HepG2 (cell line): ENCODE data around the gene LINGO1. TPM values are rescaled to one million over a fixed set of nuclear protein-coding genes. Genes with fewer than 3 reads are reported as not detected.

ENCODE experiments used
- AGO1 ChIP-seq: fragments of 200-400 bp; formaldehyde crosslinking; IDR thresholded peaks from 2 replicates; pipeline ENCODE4 v1.6.1; 2017; ENCODE audit warnings: mild to moderate bottlenecking, low read depth, low read length, moderate library complexity; ENCODE audit not compliant: poor library complexity, severe bottlenecking
- CSRNP2 ChIP-seq: sonication (generic); formaldehyde crosslinking; conservative IDR thresholded peaks from 2 replicates; pipeline ENCODE4 v1.8.0; 2022; ENCODE audit warnings: low read depth, missing genetic modification reagents
- KAT8 ChIP-seq: IDR thresholded peaks from 2 replicates; pipeline ENCODE4 v1.6.1; 2016; ENCODE audit warnings: missing genetic modification reagents, missing compliant biosample characterization
- MXD3 ChIP-seq: IDR thresholded peaks from 2 replicates; pipeline ENCODE4 v1.6.1; 2016; ENCODE audit warnings: mild to moderate bottlenecking, missing biosample characterization, missing genetic modification reagents
- REST ChIP-seq, 2 experiments: IDR thresholded peaks; 2 replicates each; pipeline ENCODE4 v1.6.1; 2011 to 2012; ENCODE audit warnings: low read length in 2 of 2, borderline replicate concordance in 1 of 2, low read depth in 1 of 2, mild to moderate bottlenecking in 1 of 2, moderate library complexity in 1 of 2
- SAP130 ChIP-seq: IDR thresholded peaks from 2 replicates; pipeline ENCODE4 v1.6.1; 2016; ENCODE audit warnings: low read depth
- SNAPC4 ChIP-seq: sonication (generic); formaldehyde crosslinking; IDR thresholded peaks from 2 replicates; pipeline ENCODE4 v1.4.0; 2020; ENCODE audit warnings: mild to moderate bottlenecking, missing genetic modification reagents
- THAP7 ChIP-seq: sonication (generic); formaldehyde crosslinking; IDR thresholded peaks from 2 replicates; pipeline ENCODE4 v1.8.1; 2023; ENCODE audit warnings: mild to moderate bottlenecking, missing genetic modification reagents
- ZFP37 ChIP-seq: sonication (generic); formaldehyde crosslinking; IDR thresholded peaks from 2 replicates; pipeline ENCODE4 v1.4.0; 2020; ENCODE audit warnings: missing genetic modification reagents, borderline replicate concordance
- ZNF503 ChIP-seq: sonication (generic); formaldehyde crosslinking; IDR thresholded peaks from 2 replicates; pipeline ENCODE4 v1.4.0; 2020; ENCODE audit warnings: missing genetic modification reagents
- ZNF576 ChIP-seq: sonication (generic); formaldehyde crosslinking; IDR thresholded peaks from 2 replicates; pipeline ENCODE4 v1.4.0; 2020; ENCODE audit warnings: mild to moderate bottlenecking, missing genetic modification reagents
- ZNF598 ChIP-seq: sonication (generic); formaldehyde crosslinking; IDR thresholded peaks from 2 replicates; pipeline ENCODE4 v1.5.1; 2020; ENCODE audit warnings: mild to moderate bottlenecking, missing genetic modification reagents, borderline replicate concordance
- ZNF747 ChIP-seq: sonication (generic); formaldehyde crosslinking; IDR thresholded peaks from 2 replicates; pipeline ENCODE4 v1.8.1; 2023; ENCODE audit warnings: missing genetic modification reagents, mild to moderate bottlenecking, borderline replicate concordance
- polyA plus RNA-seq, 8 experiments: library from polyadenylated mRNA; depleted of rRNA in 3 of 8; stranded (reverse) in 7 of 8; unstranded in 1 of 8; fragments of >200 nt; fragmentation: Illumina TruSeq in 4 of 8; extraction: Trizol in 4 of 8; gene quantifications; 2 replicates each; pipeline versions ENCODE4 v1.2.1 to v1.2.3, GENCODE V29; 2011 to 2016; ENCODE audit warnings: low read depth in 4 of 8, missing spikeins in 1 of 8, mixed read lengths in 1 of 8; ENCODE audit not compliant: insufficient read depth in 1 of 8
- total RNA-seq, 5 experiments: library from RNA; depleted of rRNA; stranded (reverse); fragments of >200 nt; fragmentation: Illumina TruSeq; extraction: Trizol; gene quantifications; 2 replicates each; pipeline ENCODE4 v1.2.3, GENCODE V29; 2016; ENCODE audit warnings: low read depth in 1 of 5

LINGO1 gene
- total and polyA plus RNA-seq, 2 of the 13 experiments (the other 11 are each of a cell fraction or from before 2014, with no cell fraction given), result 0.07 TPM; not detected in 1

- TF ChIP-seq ZNF503 (CRISPR knock-in tag) (0 out of 2 replicates have a peak, but pooled peaks have one; percentile 29), KAT8 (CRISPR knock-in tag) (0 out of 2 replicates have a peak, but pooled peaks have one; percentile 49), REST (IDR thresholded peaks at IDR 0.05; ENCODE audit: borderline replicate concordance in 1 of 2, low read depth in 1 of 2, low read length in 2 of 2) (no peak), ZNF598 (CRISPR knock-in tag) (no peak), MXD3 (peak; percentile 65; the same call in 1 of the 2 replicates), SAP130 (CRISPR knock-in tag) (peak; percentile 48; the same call in 1 of the 2 replicates), ZNF576 (CRISPR knock-in tag) (no peak), ZFP37 (CRISPR knock-in tag) (no peak; the same call in 1 of the 2 replicates), AGO1 (no peak), CSRNP2 (CRISPR knock-in tag) (no peak), ZNF747 (CRISPR knock-in tag) (peak; percentile 70; the same call in 1 of the 2 replicates), SNAPC4 (CRISPR knock-in tag) (no peak), THAP7 (CRISPR knock-in tag) (no peak)
Observed at GRCh38 chr15:77633134-77633912, 611 bp upstream of the LINGO1 start (continued).
